Left ventricle myocardium inferior (tissue), 1 donor: ENCODE data around the gene NPB. TPM values are rescaled to one million over a fixed set of nuclear protein-coding genes. Genes with fewer than 3 reads are reported as not detected.
"Not testable (repeated sequence)": the region's sequence is repeated elsewhere in the genome, so short reads cannot be mapped to it uniquely, and the experiment has no call there.

Experiments used
- DNase-seq: peaks from one replicate; pipeline ENCODE4 v3.0.0-alpha.2; 2020
- H3K27ac ChIP-seq: fragments of 200-600 bp; replicated peaks from 2 replicates; pipeline ENCODE4 v1.8.0; 2021
- H3K27me3 ChIP-seq: fragments of 200-600 bp; 2 replicates; pipeline ENCODE4 v1.8.0; 2021; ENCODE audit warnings: low read depth
- H3K36me3 ChIP-seq: fragments of 200-600 bp; 2 replicates; pipeline ENCODE4 v1.8.0; 2021
- H3K4me1 ChIP-seq: fragments of 200-600 bp; 2 replicates; pipeline ENCODE4 v1.8.0; 2021
- H3K4me3 ChIP-seq: fragments of 200-600 bp; 2 replicates; pipeline ENCODE4 v1.8.0; 2021; ENCODE audit warnings: mild to moderate bottlenecking, moderate library complexity
- H3K9me3 ChIP-seq: fragments of 200-600 bp; replicated peaks from 2 replicates; pipeline ENCODE4 v1.8.0; 2021
- intact Hi-C: fragments of 100-400 bp; cut with micrococcal nuclease; formaldehyde crosslinking; loops from one replicate; pipeline ENCODE4 v1.11.0; 2022
- total RNA-seq: library from RNA; stranded (reverse); fragmentation: NEBNext Ultra II Directional; extraction: Animal tissue kit (Norgen Biotek cat#: 25700); gene quantifications from one replicate; pipeline ENCODE4 v1.2.1, GENCODE V29; 2021
- TF ChIP-seq, protein P1 (sequence below): fragments of 200-600 bp; IDR thresholded peaks from 2 replicates; pipeline ENCODE4 v1.8.0; 2021; ENCODE audit warnings: antibody characterized with exemption, mild to moderate bottlenecking, borderline replicate concordance
- donor health status: DM: no; HTN: yes; CAD: no; lungs with severe emphysema.

Gene NPB
- total RNA-seq, 1 donor from 2014 or later, result 0.19 TPM

GRCh38 chr17:81914103-81914850 lies 12.2 kb downstream of the NPB start:
- intact Hi-C loops, result no loop called here

DNA sequence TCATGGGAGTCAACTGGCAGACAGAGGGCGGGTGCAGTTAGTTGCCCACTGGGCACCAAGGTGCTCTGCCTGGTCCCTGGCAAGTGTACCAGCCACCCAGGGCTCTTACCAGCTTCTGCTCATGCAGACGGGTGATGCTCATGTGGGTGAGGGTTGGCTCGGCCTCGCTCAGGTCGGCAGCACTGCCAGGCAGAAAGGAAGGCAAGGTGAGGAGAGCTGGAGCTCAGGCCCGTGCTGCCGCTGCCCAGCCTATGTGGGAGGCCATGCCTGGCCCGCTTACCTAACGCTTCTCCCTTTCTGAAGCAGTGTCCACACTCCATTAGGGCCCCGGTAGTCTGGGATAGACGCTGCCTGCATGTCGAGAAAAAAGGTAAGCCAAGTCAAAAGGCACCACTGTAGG lies 13.3 kb downstream of the NPB start:
- DNase-seq, result no peak
- intact Hi-C loops, result no loop called here
- Histone ChIP-seq H3K4me3 (no peak overlapping the region), H3K9me3 (no peaks in the 10 kb centered on the region), H3K4me1 (peaks cover 51% of the 10 kb centered on the region), H3K36me3 (peaks cover 49% of the 10 kb centered on the region), H3K27me3 (no peaks in the 10 kb centered on the region), H3K27ac (no peak overlapping the region)
- TF ChIP-seq, protein P1, sequence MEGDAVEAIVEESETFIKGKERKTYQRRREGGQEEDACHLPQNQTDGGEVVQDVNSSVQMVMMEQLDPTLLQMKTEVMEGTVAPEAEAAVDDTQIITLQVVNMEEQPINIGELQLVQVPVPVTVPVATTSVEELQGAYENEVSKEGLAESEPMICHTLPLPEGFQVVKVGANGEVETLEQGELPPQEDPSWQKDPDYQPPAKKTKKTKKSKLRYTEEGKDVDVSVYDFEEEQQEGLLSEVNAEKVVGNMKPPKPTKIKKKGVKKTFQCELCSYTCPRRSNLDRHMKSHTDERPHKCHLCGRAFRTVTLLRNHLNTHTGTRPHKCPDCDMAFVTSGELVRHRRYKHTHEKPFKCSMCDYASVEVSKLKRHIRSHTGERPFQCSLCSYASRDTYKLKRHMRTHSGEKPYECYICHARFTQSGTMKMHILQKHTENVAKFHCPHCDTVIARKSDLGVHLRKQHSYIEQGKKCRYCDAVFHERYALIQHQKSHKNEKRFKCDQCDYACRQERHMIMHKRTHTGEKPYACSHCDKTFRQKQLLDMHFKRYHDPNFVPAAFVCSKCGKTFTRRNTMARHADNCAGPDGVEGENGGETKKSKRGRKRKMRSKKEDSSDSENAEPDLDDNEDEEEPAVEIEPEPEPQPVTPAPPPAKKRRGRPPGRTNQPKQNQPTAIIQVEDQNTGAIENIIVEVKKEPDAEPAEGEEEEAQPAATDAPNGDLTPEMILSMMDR, result no peak

More at GRCh38 chr17:81914103-81914850, 12.2 kb downstream of the NPB start:
- no peak overlapping the region for H3K27ac ChIP-seq
- H3K4me3 ChIP-seq, result no peak overlapping the region
- DNase-seq, result no peak
- H3K4me1 ChIP-seq, result peaks cover 58% of the 10 kb centered on the region
- H3K36me3 ChIP-seq, result peaks cover 40% of the 10 kb centered on the region
- TF ChIP-seq, protein P1, result no peak
- H3K27me3 ChIP-seq, result no peaks in the 10 kb centered on the region
- H3K9me3 ChIP-seq, result no peaks in the 10 kb centered on the region

DNA sequence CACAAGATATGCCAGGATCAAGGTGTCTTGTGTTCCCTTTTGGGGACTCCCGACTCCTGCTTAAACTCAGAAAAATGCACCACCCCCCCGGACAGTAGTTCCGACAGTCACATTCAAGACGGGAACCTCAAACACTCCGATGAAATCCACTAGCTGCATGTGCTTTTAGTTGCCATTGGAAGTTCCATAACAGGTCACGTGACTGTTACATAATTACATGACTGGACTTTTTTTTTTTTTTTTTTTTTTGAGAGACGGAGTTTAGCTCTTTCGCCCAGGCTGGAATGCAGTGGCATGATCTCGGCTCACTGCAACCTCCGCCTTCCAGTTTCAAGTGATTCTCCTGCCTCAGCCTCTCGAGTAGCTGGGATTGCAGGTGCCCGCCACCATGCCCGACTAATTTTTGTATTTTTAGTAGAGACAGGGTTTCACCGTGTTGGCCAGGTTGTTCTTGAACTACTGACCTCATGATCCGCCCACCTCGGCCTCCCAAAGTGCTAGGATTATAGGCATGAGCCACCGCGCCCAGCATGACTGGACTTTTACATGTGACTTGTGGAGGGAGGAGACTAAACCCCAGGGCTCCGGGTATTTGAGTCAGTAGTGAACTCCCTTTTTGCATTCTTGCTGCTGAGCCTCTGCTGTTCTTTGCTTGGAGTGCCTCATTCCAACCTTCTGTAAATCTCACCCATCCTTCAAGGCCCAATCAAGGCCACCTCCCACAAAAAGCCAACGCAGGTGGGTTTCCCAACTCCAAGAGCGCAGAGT lies 14.4 kb downstream of the NPB start:
- Histone ChIP-seq H3K9me3 (no peaks in the 10 kb centered on the region), H3K4me3 (peak overlapping the region; percentile 90), H3K36me3 (peaks cover 59% of the 10 kb centered on the region), H3K27me3 (no peaks in the 10 kb centered on the region), H3K27ac (no peak overlapping the region), H3K4me1 (peaks cover 49% of the 10 kb centered on the region)
- DNase-seq, result no peak
- intact Hi-C loops, result no loop called here
- TF ChIP-seq, protein P1, result no peak

DNA sequence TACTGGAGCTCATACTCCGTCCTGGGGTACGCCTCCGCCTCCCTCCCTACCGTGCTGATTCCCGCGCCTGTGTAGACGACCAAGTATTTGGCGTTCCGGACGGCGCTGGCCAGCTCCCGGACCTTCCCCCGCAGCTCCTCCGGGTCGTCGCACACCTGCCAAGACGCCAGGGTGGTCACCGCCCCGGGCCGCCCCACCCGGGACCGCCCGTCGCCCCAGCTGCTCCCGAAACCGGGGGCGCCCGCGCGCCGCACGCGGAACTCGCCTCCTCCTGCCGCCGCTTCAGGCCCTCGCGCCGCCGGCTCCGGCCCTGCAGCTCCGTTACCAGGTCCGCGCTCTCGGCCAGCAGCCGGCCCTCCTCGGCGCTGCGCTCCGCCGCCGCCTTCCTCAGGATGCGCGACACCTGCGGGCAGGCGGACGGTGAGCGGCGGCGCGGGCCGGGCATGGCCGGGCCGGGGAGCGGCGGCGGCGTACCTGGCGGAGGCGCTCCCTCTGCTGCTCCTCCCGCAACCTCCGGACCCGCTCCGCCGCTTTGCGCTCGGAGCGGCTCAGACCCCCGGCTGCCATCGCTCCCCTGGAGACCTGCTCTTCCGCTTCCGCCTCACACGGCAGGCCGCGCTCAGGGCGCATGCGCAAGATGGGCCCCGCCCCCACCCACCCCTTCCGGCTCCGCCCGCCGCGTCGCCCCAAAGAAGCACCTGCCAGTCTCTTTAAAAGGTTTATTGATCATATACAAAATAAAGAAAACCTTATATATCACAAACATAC lies 15.7 kb downstream of the NPB start, which contains the start of gene SIRT7:
SIRT7 (minus strand) TSS at position 612 of the 768 bp plus-strand sequence; CDS start at position 567, 45 bp downstream.
- Histone ChIP-seq H3K36me3 (peaks cover 60% of the 10 kb centered on the region), H3K4me3 (peak within 1 kb of the TSS; percentile 90), H3K9me3 (no peaks in the 10 kb centered on the region), H3K27me3 (no peaks in the 10 kb centered on the region), H3K27ac (peak within 1 kb of the TSS; percentile 79), H3K4me1 (peaks cover 53% of the 10 kb centered on the region)
- intact Hi-C loops, result no loop called here
- peak; percentile 75 for DNase-seq
- TF ChIP-seq, protein P1, result no peak

GRCh38 chr17:81918333-81918669 lies 16.3 kb downstream of the NPB start:
- Histone ChIP-seq H3K36me3 (peaks cover 57% of the 10 kb centered on the region), H3K4me3 (peak overlapping the region; percentile 90), H3K27ac (peak overlapping the region; percentile 79), H3K4me1 (peaks cover 59% of the 10 kb centered on the region)
- TF ChIP-seq, protein P1, result peak; percentile 10
- DNase-seq, H3K27me3 ChIP-seq, intact Hi-C loops, H3K9me3 ChIP-seq: not testable (repeated sequence)
